Measurements from ENCODE around the gene ECSIT.

- TF ChIP-seq EZH2 (IDR thresholded peaks at IDR 0.05; ENCODE audit: insufficient read depth, poor library complexity, severe bottlenecking) (no peak), EZH2phosphoT487 (IDR thresholded peaks at IDR 0.05; ENCODE audit: insufficient read depth, low read depth) (no peak)
Observed at GRCh38 chr19:11499220-11499726, 29.7 kb downstream of the ECSIT start.
